ENCODE data around the gene KCNJ3.

Gene KCNJ3

GRCh38 chr2:154706660-154707059 is 8.2 kb downstream of the KCNJ3 start:
- DNase-seq (ENCODE audit: low spot score): no peak

GRCh38 chr2:154707994-154708575 is 9.6 kb downstream of the KCNJ3 start:
- no peak for DNase-seq (ENCODE audit: low spot score)

- DNase-seq (ENCODE audit: low spot score): no peak
Measured at GRCh38 chr2:154709215-154709614, 10.7 kb downstream of the KCNJ3 start.

GRCh38 chr2:154710078-154710477 is 11.6 kb downstream of the KCNJ3 start:
- no peak for DNase-seq (ENCODE audit: low spot score)

- DNase-seq (ENCODE audit: low spot score): no peak
Measured at GRCh38 chr2:154710685-154711084, 12.2 kb downstream of the KCNJ3 start.

- DNase-seq (ENCODE audit: low spot score): no peak
Measured at GRCh38 chr2:154713675-154714074, 15.2 kb downstream of the KCNJ3 start.

- no peak for DNase-seq (ENCODE audit: low spot score)
Measured at GRCh38 chr2:154720651-154721050, 22.2 kb downstream of the KCNJ3 start.

DNA sequence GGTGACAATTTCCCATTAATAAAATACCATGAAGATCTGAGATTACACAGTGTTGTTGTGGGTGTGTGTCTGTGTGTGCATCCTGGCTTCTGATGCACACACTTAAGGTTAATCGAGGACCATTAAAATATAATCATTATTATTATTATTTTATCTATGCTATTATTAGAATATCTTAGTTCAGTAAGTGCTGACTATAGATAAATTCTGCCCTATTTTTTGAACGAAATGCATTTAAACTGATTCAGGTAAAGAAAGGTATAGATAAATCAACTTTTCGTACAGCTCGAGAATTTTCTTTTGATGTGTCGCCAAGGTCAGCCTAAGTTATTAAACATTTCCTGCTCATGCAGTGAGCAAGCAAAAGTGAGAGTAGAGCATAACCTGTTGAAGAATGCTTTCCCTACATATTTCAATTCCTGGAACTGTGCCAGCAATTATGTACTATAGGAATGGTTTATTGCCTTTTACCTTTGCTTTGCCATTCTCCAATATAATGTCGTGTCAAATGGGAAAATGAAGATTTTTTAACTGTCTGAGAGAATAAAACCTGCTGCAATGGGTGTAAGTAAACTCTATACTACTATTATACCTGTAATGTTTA is 25.8 kb downstream of the KCNJ3 start:
- DNase-seq (ENCODE audit: low spot score): no peak

- DNase-seq (ENCODE audit: low spot score): no peak
Measured at GRCh38 chr2:154740361-154740760, 41.9 kb downstream of the KCNJ3 start.

- DNase-seq (ENCODE audit: low spot score): no peak
Measured at GRCh38 chr2:154758871-154759270, 60.4 kb downstream of the KCNJ3 start.

DNA sequence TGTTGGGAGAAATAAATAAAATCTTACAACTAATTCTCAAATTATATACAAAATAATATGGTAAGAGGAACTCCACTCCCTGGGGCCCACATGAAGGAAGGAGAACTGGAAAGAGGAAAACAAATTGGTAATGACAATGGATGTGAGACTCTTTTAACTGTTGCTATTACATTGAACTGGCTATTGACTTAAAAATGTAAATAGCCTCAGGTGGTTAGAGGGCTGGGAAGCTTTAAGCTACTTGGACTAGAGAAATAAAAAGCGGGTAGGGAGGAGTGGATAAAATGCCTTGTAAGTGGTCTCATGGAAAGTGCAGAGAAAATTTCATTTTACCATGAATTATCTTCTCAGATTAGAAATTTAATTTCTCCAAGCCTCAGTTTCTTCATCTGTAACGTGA is 64.1 kb downstream of the KCNJ3 start:
- DNase-seq (ENCODE audit: low spot score): no peak

DNA sequence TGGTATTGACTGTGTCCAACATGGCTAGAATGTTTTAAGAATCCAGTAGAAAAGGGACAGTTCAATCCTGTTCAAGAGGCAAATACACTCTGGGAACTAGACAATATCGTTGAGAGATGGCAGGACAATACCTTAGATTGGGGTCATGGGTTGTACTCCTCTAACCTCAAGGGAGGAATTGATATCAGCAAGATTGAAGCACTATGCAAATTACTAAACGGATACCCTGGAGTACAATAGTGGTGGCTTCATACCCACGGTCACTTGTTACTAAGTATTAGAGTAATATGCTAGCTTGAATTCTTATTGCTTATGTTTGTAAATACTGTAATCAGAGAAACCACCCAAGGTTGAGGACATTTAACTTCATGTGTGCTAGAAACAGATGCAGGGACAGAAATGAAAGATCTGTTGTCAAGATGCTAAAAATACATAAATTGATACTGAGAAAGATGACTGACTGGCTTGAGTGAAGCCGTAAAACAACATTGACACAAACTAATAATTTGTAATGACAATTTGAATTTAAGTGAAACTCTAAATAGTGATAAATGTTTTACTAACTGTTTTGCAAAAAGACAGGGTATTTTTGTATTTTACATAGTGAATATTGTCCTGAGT is 73.3 kb downstream of the KCNJ3 start:
- DNase-seq (ENCODE audit: low spot score): no peak

- DNase-seq (ENCODE audit: low spot score): no peak
Measured at GRCh38 chr2:154776825-154777224, 78.3 kb downstream of the KCNJ3 start.

GRCh38 chr2:154794406-154794805 is 95.9 kb downstream of the KCNJ3 start:
- DNase-seq (ENCODE audit: low spot score): no peak

DNA sequence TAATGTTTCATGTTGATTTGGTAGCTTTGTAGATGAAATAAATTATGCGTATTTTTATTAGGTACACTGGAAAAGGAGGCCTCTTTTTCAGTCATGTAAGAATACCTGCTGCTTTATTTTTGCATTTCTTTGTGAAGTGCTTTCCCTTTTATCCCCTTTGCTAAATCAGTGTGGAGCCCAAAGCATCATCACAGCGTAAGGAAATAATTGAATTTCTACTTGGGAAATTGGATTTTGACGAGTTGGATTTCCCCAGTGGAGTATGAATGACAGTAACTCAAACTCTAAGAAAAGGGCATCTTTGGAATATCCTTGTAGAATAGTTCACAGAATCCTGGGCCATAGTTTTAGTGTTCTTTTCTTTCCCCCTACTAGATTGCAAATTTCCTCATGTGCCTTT is 97.2 kb downstream of the KCNJ3 start:
- no peak for DNase-seq (ENCODE audit: low spot score)

DNA sequence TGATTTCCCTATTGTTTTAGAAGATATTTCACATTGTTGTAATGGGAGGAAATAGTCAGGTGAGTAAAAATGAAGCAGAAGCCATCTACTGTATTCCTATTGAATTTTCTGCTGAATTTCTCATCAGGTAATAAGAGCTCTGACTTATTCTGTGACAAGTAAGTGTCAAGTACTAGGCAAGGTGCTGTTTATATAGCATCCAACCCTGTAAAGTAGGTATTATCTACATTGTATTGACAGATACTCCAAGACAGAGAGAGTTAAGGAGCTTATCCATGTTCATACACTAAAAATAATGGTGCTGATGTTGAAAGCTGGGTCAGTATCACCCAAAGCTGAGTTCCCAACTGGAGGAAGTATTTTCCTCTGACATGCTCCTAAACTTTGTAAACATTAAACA is 106.0 kb downstream of the KCNJ3 start:
- no peak for DNase-seq (ENCODE audit: low spot score)

DNA sequence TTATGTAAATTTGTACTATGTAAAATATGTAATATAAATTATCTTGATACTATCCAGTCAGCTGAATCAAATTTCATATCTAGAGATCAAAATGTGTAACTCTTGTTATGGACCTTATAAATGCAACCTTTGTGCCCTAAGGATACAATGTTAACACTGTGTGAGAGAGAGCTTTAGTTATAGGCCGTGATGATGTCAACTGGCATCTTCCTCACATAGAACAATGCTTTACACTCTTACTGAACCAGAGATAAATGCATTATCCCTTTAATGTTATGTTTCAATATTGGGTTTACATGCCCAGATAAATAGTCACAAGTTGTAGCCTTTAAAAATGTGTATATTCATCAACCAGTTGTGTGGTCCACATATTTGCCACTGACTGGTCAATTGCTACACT is 115.1 kb downstream of the KCNJ3 start:
- no peak for DNase-seq (ENCODE audit: low spot score)

DNA sequence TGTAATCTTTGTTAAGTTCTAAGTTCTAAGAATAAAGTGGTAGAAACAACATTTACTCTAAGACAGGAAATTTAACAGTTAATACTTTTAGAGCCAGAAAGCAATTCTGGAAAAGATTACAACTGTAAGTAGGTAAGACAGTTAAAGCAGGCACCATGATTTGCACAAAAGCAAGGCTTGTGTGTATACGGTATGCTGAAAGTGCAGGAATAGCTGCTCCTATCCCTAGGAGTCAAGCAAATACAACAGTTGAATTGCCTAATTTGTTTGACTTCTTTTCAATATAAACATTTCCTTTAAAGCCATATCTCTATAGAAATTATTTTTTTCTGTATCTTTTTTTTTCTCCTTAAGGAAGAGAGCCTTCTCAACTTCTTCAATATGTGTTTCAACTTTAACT is 116.4 kb downstream of the KCNJ3 start:
- DNase-seq (ENCODE audit: low spot score): no peak

DNA sequence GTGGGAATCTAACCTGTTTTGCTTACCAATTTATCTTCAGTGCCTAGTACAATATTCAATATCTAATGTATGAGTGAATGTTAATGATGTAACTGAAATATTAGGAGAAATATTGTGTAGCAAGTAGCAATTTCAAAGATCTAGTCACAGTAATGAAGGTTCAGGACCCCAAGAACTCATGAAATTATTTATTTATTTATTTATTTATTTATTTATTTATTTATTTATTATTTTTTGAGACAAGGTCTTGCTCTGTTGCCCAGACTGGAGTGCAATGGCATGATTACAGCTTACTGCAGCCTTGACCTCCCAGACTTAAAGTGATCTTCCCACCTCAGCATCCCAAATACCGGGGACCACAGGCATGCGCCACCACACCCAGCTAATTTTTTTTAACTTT is 126.9 kb downstream of the KCNJ3 start:
- no peak for DNase-seq (ENCODE audit: low spot score)

- DNase-seq (ENCODE audit: low spot score): no peak
Measured at GRCh38 chr2:154826827-154827226, 128.3 kb downstream of the KCNJ3 start.

GRCh38 chr2:154827286-154827685 is 128.8 kb downstream of the KCNJ3 start:
- no peak for DNase-seq (ENCODE audit: low spot score)

- DNase-seq (ENCODE audit: low spot score): no peak
Measured at GRCh38 chr2:154832711-154833110, 134.2 kb downstream of the KCNJ3 start.

GRCh38 chr2:154836632-154837031 is 138.1 kb downstream of the KCNJ3 start:
- no peak for DNase-seq (ENCODE audit: low spot score)
